Testis (tissue), 2 donors: ENCODE results near the gene LRMDA.

Experiments used
- POLR2A ChIP-seq: fragments of 450-650 bp; IDR thresholded peaks from one replicate; pipeline ENCODE4 v1.6.1; 2017; ENCODE audit warnings: antibody characterized with exemption, mild to moderate bottlenecking, moderate library complexity
- TF ChIP-seq, protein P1 (sequence below), 3 experiments: fragments of 450-650 bp in 2 of 3; fragments of 200-600 bp in 1 of 3; sonication (generic) in 1 of 3; IDR thresholded peaks; one replicate each; pipeline ENCODE4 v1.5.1; 2016 to 2019; ENCODE audit warnings: antibody characterized with exemption in 3 of 3, mild to moderate bottlenecking in 2 of 3, moderate library complexity in 1 of 3

DNA sequence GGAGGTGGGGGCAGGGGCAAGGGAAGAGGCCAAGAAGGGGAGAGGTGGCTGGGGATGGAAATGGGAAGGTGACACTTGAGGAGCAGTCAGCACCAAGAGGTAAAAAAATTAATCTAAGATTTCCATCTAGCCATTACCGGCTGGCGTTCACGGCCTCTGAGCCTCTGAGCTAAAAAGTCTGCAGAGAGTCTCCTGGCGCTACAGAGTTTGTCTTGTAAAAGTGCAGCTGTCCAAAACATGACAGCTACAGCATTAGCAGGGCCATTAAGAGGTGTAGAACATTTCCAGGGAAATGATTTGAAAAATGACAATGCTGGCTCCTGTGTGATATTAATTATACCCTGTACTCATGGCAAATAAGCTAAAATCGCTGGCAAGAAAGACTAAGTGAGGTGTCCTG lies 167.6 kb downstream of the LRMDA start:
- TF ChIP-seq, protein P1, sequence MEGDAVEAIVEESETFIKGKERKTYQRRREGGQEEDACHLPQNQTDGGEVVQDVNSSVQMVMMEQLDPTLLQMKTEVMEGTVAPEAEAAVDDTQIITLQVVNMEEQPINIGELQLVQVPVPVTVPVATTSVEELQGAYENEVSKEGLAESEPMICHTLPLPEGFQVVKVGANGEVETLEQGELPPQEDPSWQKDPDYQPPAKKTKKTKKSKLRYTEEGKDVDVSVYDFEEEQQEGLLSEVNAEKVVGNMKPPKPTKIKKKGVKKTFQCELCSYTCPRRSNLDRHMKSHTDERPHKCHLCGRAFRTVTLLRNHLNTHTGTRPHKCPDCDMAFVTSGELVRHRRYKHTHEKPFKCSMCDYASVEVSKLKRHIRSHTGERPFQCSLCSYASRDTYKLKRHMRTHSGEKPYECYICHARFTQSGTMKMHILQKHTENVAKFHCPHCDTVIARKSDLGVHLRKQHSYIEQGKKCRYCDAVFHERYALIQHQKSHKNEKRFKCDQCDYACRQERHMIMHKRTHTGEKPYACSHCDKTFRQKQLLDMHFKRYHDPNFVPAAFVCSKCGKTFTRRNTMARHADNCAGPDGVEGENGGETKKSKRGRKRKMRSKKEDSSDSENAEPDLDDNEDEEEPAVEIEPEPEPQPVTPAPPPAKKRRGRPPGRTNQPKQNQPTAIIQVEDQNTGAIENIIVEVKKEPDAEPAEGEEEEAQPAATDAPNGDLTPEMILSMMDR (IDR thresholded peaks at IDR 0.05), result no peak
- no peak for TF ChIP-seq POLR2A
